GM19043 (cell line): ENCODE measurements around the gene HSD3B7.

Experiments used
- ATAC-seq: cut with Tn5 transposase; IDR thresholded peaks from one replicate; pipeline ENCODE4 v1.9.1; 2021; ENCODE audit warnings: low read depth; ENCODE audit not compliant: unreplicated experiment

Gene HSD3B7

GRCh38 chr16:30956601-30957455 lies 28.2 kb upstream of the HSD3B7 start:
- no peak for ATAC-seq

DNA sequence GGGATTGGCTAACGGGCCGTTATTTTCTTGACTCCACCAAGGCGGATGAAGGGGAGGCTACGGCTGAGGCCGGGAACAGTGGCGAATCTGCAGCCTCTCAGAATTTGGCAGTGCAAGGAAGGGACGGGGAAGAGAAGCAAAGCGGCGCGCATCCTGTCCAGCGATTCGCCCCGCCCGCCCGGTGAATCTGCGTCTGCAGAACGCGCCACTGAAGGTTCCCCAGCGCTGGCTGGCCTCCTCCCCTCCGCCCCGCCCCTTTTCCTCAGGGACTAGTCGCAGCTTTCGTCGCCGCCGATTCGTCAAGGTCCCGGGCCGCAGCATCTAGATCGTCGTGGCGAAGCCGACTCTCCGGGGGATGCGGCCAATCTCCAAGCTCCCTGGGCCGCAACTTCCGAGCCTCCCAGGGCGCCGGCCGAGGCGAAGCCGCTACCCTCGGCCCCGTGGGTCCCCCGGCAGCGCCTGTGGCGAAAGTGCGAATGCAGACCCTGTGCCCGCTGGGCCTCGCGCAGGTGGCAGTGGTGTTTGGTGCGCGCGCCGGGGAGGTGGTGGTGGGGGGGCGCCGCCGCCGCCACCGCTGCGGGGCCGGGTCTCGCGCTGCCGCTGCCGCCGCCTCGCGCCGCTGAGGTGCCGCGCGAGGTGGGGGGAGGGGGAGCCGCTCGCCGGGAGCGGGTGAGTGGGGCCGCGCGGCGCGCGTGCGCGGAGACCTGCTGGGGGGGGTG lies 27.4 kb upstream of the HSD3B7 start, which contains the start of gene SETD1A:
SETD1A (plus strand) TSS at position 299 of the 719 bp plus-strand sequence. CDS start 978 bp downstream, outside the sequence.
- peak; percentile 52 for ATAC-seq

GRCh38 chr16:30958175-30959079 lies 26.6 kb upstream of the HSD3B7 start:
- ATAC-seq, result no peak

DNA sequence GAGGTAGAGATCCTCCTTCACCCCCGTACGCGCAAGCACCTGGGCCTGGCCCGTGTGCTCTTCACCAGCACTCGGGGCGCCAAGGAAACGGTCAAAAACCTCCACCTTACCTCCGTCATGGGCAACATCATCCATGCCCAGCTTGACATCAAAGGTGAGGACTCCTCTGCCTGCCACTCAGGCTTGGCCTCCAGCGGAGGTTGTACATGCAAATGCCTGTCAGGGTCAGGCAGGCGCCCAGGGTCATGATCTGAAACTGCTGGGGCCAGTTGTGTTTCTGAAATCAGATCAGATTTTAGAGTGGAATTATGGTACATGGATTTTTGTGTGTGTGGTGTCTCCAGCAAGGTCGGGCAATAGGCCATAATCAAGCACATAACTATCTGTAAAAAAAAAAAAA lies 23.6 kb upstream of the HSD3B7 start:
- no peak for ATAC-seq

DNA sequence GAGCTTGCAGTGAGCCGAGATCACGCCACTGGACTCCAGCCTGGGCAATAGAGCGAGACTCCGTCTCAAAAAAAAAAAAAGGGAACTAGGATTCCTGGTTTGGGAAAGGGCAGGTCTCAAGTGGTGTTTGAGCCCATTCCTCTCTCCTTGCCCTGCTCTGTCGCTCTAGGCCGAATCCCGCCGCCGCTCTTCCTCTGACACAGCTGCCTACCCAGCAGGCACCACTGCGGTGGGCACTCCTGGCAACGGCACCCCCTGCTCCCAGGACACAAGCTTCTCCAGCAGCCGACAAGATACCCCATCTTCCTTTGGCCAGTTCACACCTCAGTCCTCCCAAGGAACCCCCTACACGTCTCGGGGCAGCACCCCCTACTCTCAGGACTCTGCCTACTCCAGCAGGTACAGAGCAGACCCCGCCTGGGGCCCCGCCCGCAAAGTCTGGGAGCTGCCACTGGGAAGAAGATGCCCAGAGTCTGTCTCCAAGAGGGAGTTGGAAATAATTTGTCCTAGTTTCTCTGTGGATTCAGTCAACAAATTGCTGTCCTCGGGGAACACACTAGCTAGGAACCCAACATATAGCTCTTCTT lies 21.0 kb upstream of the HSD3B7 start:
- no peak for ATAC-seq

DNA sequence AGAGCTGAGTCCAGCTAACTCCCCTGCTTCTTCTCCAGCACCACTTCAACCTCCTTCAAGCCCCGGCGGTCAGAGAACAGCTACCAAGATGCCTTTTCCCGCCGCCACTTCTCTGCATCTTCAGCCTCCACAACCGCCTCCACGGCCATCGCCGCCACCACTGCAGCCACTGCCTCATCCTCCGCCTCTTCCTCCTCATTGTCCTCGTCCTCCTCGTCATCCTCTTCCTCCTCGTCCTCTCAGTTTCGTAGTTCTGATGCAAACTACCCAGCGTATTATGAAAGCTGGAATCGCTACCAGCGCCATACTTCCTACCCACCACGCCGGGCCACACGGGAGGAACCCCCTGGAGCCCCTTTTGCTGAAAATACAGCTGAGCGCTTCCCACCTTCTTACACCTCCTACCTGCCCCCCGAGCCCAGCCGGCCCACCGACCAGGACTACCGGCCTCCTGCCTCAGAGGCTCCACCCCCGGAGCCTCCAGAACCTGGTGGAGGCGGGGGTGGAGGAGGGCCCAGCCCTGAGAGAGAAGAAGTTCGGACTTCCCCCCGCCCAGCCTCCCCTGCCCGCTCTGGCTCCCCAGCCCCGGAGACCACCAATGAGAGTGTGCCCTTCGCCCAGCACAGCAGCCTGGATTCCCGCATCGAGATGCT lies 20.3 kb upstream of the HSD3B7 start:
- no peak for ATAC-seq

DNA sequence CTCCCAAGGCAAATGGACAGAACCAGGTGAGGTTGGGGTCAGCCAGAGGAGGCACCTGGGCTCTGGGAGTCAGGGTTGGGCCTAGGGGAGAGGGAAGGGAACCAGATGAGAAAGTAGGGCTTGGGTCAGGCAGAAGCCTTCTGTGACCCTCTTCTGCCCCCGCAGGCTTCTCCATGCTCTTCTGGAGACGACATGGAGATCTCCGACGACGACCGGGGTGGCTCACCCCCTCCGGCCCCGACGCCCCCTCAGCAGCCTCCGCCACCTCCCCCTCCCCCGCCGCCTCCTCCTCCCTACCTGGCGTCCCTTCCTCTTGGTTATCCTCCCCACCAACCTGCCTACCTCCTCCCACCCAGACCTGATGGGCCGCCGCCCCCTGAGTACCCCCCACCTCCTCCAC lies 19.6 kb upstream of the HSD3B7 start:
- no peak for ATAC-seq

GRCh38 chr16:30966033-30966619 lies 18.9 kb upstream of the HSD3B7 start:
- ATAC-seq, result no peak

DNA sequence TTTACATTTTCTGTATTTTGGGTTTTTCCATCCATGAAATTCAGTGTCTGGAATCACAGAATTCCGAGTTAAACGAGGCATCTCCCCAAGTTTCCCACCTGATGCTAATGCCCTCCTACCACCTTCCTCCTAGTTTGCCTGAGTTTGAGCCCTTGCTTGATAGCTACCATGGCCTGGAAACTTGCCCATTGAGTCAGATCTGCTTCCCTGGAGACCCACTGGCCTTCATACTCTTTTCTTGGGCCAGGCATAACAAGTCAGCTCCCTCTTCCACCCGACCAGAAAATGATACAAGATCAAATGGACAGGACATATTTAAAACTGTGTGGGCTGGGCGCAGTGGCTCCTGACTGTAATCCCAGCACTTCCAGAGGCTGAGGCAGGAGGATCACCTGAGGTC lies 17.2 kb upstream of the HSD3B7 start:
- no peak for ATAC-seq

DNA sequence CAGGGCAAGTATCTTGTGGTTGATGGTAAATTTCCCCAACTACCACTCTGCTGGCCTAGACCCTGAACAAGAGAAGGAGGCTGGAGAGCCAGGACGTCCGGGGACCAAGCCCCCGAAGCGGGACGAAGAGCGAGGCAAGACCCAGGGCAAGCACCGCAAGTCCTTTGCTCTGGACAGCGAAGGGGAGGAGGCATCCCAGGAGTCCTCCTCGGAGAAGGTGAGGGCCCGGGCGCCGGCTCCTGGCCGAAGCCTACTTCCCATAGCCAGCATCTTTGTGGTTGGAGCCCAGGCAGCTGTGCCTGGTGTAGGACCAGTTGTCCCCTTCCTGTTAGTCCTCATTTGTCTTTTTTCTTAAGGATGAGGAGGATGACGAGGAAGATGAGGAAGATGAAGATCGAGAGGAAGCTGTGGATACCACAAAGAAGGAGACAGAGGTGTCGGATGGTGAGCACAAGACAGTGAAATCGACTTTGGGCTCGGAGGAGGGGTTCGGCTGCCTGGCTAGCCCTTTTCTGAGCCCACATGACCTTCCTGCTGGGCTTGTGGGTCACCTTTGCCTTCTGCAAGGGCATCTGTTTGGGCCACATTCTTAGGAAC lies 15.7 kb upstream of the HSD3B7 start:
- no peak for ATAC-seq

- no peak for ATAC-seq
These were observed 13.7 kb upstream of the HSD3B7 start for GRCh38 chr16:30971298-30971697.

DNA sequence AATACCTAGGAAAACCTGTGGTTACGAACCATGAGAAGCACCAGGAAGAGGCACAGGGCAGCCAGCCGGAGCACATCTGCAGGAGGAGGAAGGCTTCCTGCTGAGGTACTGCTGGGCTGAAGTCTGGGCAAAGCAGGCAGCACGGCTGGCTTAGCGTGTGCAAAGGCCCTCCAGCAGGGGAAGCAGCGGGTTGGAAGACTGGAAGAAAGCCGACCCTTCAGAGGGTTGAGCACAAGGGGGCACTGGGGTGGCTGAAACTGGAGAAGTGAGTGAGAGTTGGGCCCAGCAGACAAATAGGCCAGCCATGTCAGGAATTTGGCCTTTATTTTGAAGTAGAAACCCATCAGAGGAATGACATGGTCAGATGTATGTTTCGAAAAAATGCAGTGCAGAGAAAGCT lies 12.1 kb upstream of the HSD3B7 start:
- ATAC-seq, result no peak

- ATAC-seq, result no peak
These were observed 10.7 kb upstream of the HSD3B7 start for GRCh38 chr16:30974348-30974747.

DNA sequence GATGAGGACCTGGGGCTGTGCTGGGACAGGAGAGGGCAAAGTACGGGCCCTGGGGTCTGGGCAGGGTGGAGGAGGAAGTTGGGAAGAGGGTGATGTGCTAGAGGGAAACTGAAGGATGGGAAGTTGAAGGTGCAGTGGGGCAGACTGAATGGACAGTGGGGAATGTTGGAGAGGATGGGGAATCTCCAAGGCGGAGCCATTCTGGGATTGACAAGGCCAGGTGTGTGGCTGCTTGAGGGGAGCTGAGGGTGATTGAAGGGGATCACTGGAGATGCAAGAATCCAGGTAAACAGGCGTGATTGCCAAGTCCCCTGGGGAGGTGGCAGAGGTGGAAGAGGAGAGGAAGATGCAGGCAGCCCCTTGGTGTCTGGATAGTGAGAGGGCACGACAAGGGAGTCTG lies 8.5 kb upstream of the HSD3B7 start:
- no peak for ATAC-seq

GRCh38 chr16:30977502-30977901 lies 7.5 kb upstream of the HSD3B7 start:
- ATAC-seq, result no peak

DNA sequence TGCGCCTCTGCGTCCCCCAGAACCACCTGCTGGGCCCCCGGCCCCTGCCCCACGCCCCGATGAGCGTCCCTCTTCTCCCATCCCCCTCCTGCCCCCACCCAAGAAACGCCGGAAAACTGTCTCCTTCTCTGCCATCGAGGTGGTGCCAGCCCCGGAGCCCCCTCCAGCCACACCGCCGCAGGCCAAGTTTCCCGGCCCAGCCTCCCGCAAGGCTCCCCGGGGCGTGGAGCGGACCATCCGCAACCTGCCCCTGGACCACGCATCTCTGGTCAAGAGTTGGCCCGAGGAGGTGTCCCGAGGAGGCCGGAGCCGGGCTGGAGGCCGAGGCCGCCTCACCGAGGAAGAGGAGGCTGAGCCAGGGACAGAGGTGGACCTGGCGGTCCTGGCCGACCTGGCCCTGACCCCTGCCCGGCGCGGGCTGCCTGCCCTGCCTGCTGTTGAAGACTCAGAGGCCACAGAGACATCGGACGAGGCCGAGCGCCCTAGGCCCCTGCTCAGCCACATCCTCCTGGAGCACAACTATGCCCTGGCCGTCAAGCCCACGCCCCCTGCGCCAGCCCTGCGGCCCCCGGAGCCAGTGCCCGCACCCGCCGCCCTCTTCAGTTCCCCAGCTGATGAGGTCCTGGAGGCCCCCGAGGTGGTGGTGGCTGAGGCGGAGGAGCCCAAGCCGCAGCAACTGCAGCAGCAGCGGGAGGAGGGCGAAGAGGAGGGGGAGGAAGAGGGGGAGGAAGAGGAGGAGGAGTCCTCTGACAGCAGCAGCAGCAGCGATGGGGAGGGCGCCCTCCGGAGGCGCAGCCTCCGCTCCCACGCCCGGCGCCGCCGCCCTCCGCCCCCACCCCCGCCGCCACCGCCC lies 5.6 kb upstream of the HSD3B7 start:
- no peak for ATAC-seq

GRCh38 chr16:30980023-30980371 lies 5.0 kb upstream of the HSD3B7 start:
- ATAC-seq, result no peak

DNA sequence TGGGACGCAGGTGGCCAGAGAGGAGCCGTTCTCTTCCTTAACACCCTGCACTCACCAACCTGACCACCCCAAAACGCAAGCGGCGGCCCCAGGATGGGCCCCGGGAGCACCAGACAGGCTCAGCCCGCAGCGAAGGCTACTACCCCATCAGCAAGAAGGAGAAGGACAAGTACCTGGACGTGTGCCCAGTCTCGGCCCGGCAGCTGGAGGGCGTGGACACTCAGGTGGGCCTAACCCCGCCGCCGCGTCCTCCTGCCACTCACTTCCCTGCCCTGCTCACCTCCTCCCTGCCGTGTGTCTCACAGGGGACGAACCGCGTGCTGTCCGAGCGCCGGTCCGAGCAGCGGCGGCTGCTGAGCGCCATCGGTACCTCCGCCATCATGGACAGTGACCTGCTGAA lies 4.6 kb upstream of the HSD3B7 start:
- no peak for ATAC-seq
